HEK293 (cell line): ENCODE measurements around the gene PITPNB.

Source experiments
- CTCF ChIA-PET: fragments of 350-600 bp; formaldehyde crosslinking; extraction: SDS; loops from one replicate; lab custom pipeline; 2021; ENCODE audit warnings: antibody characterized with exemption; lab: Yijun Ruan, JAX
- POLR2A ChIA-PET: fragments of 300-600 bp; formaldehyde crosslinking; extraction: SDS; loops from one replicate; lab custom pipeline; 2020; ENCODE audit warnings: antibody characterized with exemption, inconsistent platforms; lab: Yijun Ruan, JAX
- H3K27ac ChIP-seq: fragments of 200-500 bp; sonication (Bioruptor generic); 2 replicates; pipeline ENCODE4 v1.5.1; 2014; ENCODE audit warnings: low read depth, low read length, control low read depth, inconsistent platforms; ENCODE audit errors: extremely low read depth
- H3K36me3 ChIP-seq, 2 experiments: fragments of 200-500 bp in 1 of 2; sonication (Bioruptor generic) in 1 of 2; 1 replicate in 1 of 2; 2 replicates in 1 of 2; pipeline ENCODE4 v1.5.1; 2014 to 2017; ENCODE audit warnings: inconsistent platforms in 2 of 2, low read length in 2 of 2; ENCODE audit not compliant: control insufficient read depth in 2 of 2, insufficient read depth in 1 of 2
- H3K4me1 ChIP-seq: fragments of 200-500 bp; sonication (Bioruptor generic); 2 replicates; pipeline ENCODE4 v1.5.1; 2014; ENCODE audit warnings: mild to moderate bottlenecking, low read length, inconsistent platforms; ENCODE audit not compliant: control insufficient read depth, insufficient read depth
- H3K4me3 ChIP-seq: 2 replicates; pipeline ENCODE4 v1.5.1; 2011; ENCODE audit warnings: low read depth, mild to moderate bottlenecking, control low read depth, low read length, moderate library complexity
- H3K9me3 ChIP-seq: fragments of 200-500 bp; sonication (Bioruptor generic); 2 replicates; pipeline ENCODE4 v1.5.1; 2014; ENCODE audit warnings: low read depth, low read length, inconsistent platforms; ENCODE audit not compliant: control insufficient read depth, insufficient read depth
- GLI4 ChIP-seq: fragments of 450-650 bp; formaldehyde crosslinking; IDR thresholded peaks from 2 replicates; pipeline ENCODE4 v1.5.1; 2016; ENCODE audit warnings: missing biosample characterization, missing genetic modification characterization
- MYNN ChIP-seq: fragments of 450-650 bp; formaldehyde crosslinking; IDR thresholded peaks from 2 replicates; pipeline ENCODE4 v1.5.1; 2016; ENCODE audit warnings: missing biosample characterization, missing genetic modification characterization, borderline replicate concordance
- SETDB1 ChIP-seq: IDR thresholded peaks from one replicate; pipeline ENCODE4 v1.6.1; 2017; ENCODE audit warnings: mild to moderate bottlenecking, low read length, moderate library complexity, mixed read lengths; ENCODE audit not compliant: insufficient read length
- ZNF140 ChIP-seq: fragments of 450-650 bp; formaldehyde crosslinking; IDR thresholded peaks from 2 replicates; pipeline ENCODE4 v1.5.1; 2016; ENCODE audit warnings: missing biosample characterization, missing genetic modification characterization
- ZNF19 ChIP-seq: fragments of 450-650 bp; formaldehyde crosslinking; IDR thresholded peaks from 2 replicates; pipeline ENCODE4; 2016; ENCODE audit warnings: missing biosample characterization, missing genetic modification characterization, low read depth
- ZNF335 ChIP-seq: fragments of 450-650 bp; formaldehyde crosslinking; conservative IDR thresholded peaks from 2 replicates; pipeline ENCODE4 v1.5.1; 2016; ENCODE audit warnings: missing biosample characterization, missing genetic modification characterization
- ZNF366 ChIP-seq: fragments of 450-650 bp; formaldehyde crosslinking; conservative IDR thresholded peaks from 2 replicates; pipeline ENCODE4 v1.5.1; 2016; ENCODE audit warnings: missing biosample characterization, missing genetic modification characterization
- ZNF518A ChIP-seq: fragments of 450-650 bp; formaldehyde crosslinking; conservative IDR thresholded peaks from 2 replicates; pipeline ENCODE4 v1.5.1; 2016; ENCODE audit warnings: low read depth, missing biosample characterization, missing genetic modification characterization
- ZNF548 ChIP-seq: fragments of 450-650 bp; formaldehyde crosslinking; IDR thresholded peaks from 2 replicates; pipeline ENCODE4 v1.5.1; 2016; ENCODE audit warnings: missing biosample characterization, missing genetic modification characterization
- ZNF585B ChIP-seq: fragments of 450-650 bp; formaldehyde crosslinking; IDR thresholded peaks from 2 replicates; pipeline ENCODE4 v1.5.1; 2016; ENCODE audit warnings: missing biosample characterization, missing genetic modification characterization
- ZNF645 ChIP-seq: fragments of 450-650 bp; formaldehyde crosslinking; IDR thresholded peaks from 2 replicates; pipeline ENCODE4; 2016; ENCODE audit warnings: missing biosample characterization, missing genetic modification characterization
- ZNF692 ChIP-seq: fragments of 450-650 bp; formaldehyde crosslinking; IDR thresholded peaks from 2 replicates; pipeline ENCODE4 v1.5.1; 2016; ENCODE audit warnings: missing biosample characterization, missing genetic modification characterization
- TF ChIP-seq, protein P1 (sequence below): fragments of 450-650 bp; formaldehyde crosslinking; optimal IDR thresholded peaks from 2 replicates; pipeline ENCODE3; 2016; ENCODE audit warnings: missing biosample characterization, mild to moderate bottlenecking, missing genetic modification characterization
- TF ChIP-seq, protein P2 (sequence below): fragments of 450-650 bp; formaldehyde crosslinking; IDR thresholded peaks from 2 replicates; pipeline ENCODE4 v1.5.1; 2016; ENCODE audit warnings: missing biosample characterization, missing genetic modification characterization
- TF ChIP-seq, protein P3 (sequence below): fragments of 450-650 bp; formaldehyde crosslinking; IDR thresholded peaks from 2 replicates; pipeline ENCODE4 v1.5.1; 2017; ENCODE audit warnings: missing biosample characterization, missing genetic modification characterization

Gene PITPNB

DNA sequence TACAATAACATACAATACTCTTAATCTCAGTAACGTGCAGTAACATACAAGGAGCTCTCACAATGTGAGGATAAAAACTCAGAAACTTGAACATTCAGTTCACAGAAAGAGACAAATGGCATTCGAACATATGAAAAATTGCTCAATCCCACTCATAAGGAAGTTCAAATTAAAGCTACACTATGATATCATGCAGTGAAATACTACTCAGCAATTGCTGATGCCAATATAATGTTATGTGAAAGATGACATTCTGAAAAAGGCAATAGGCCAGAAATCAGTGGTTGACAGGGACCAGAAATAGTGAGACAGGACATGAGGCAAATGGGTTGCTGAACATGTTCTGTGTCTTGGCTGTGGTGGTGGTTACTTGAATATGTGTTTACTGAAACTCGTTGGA is 33.7 kb upstream of the PITPNB start (continued):
- TF ChIP-seq ZNF548 (tag by site-specific recombination) (no peak), ZNF366 (tag by site-specific recombination) (no peak), SETDB1 (no peak), ZNF585B (tag by site-specific recombination) (no peak)
- TF ChIP-seq, protein P1, sequence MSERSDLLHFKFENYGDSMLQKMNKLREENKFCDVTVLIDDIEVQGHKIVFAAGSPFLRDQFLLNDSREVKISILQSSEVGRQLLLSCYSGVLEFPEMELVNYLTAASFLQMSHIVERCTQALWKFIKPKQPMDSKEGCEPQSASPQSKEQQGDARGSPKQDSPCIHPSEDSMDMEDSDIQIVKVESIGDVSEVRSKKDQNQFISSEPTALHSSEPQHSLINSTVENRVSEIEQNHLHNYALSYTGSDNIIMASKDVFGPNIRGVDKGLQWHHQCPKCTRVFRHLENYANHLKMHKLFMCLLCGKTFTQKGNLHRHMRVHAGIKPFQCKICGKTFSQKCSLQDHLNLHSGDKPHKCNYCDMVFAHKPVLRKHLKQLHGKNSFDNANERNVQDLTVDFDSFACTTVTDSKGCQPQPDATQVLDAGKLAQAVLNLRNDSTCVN (tag by site-specific recombination), result no peak
- TF ChIP-seq, protein P2, sequence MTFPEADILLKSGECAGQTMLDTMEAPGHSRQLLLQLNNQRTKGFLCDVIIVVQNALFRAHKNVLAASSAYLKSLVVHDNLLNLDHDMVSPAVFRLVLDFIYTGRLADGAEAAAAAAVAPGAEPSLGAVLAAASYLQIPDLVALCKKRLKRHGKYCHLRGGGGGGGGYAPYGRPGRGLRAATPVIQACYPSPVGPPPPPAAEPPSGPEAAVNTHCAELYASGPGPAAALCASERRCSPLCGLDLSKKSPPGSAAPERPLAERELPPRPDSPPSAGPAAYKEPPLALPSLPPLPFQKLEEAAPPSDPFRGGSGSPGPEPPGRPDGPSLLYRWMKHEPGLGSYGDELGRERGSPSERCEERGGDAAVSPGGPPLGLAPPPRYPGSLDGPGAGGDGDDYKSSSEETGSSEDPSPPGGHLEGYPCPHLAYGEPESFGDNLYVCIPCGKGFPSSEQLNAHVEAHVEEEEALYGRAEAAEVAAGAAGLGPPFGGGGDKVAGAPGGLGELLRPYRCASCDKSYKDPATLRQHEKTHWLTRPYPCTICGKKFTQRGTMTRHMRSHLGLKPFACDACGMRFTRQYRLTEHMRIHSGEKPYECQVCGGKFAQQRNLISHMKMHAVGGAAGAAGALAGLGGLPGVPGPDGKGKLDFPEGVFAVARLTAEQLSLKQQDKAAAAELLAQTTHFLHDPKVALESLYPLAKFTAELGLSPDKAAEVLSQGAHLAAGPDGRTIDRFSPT (tag by site-specific recombination), result no peak

DNA sequence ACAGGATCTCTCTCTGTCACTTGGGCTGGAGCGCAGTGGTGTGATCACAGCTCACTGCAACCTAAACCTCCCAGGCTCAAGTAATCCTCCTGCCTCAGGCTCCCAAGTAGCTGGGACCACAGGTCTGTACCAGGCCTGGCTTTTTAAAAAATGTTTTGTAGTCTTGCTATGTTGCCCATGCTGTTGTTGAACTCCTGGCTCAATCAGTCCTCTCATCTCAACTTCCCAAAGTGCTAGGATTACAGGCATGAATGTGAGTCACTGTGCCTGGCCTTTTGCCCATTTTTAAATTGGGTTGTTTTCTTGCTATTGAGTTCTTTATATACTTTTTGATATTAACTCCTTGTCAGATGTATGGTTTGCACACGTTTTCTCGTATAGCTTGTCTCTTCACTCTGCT is 33.0 kb upstream of the PITPNB start:
- CTCF ChIA-PET, result no interaction called here
- Histone ChIP-seq H3K9me3 (no peaks in the 10 kb centered on the region), H3K27ac (no peak overlapping the region), H3K4me1 (peaks cover 2% of the 10 kb centered on the region), H3K4me3 (no peak overlapping the region), H3K36me3 (no peaks in the 10 kb centered on the region)
- TF ChIP-seq ZNF692 (tag by site-specific recombination) (0 out of 2 replicates have a peak, but pooled peaks have one; percentile 28), ZNF335 (tag by site-specific recombination) (peak; percentile 49), ZNF518A (no peak)
- POLR2A ChIA-PET, result no interaction called here

GRCh38 chr22:27949421-27949820 is 30.4 kb upstream of the PITPNB start:
- CTCF ChIA-PET, result interaction anchor here (1.3 to 2.8 kb wide), 2 partner anchors 12 to 69 kb away, joined by 3 to 16 read pairs; no protein-coding TSS in a partner anchor

More at GRCh38 chr22:27949421-27949820, 30.4 kb upstream of the PITPNB start:
- POLR2A ChIA-PET, result interaction anchor here (1.0 to 1.4 kb wide), 2 partner anchors 19 to 30 kb away, joined by 3 to 5 read pairs; partner anchors contain the start of gene PITPNB
- H3K4me1 ChIP-seq, result peaks cover 2% of the 10 kb centered on the region
- TF ChIP-seq GLI4 (tag by site-specific recombination), result no peak
- TF ChIP-seq MYNN (tag by site-specific recombination), result no peak
- no peak for TF ChIP-seq ZNF585B (tag by site-specific recombination)
- no peak for TF ChIP-seq ZNF140 (tag by site-specific recombination)
- TF ChIP-seq ZNF645 (tag by site-specific recombination), result no peak
- TF ChIP-seq ZNF19, result no peak
- TF ChIP-seq, protein P3, sequence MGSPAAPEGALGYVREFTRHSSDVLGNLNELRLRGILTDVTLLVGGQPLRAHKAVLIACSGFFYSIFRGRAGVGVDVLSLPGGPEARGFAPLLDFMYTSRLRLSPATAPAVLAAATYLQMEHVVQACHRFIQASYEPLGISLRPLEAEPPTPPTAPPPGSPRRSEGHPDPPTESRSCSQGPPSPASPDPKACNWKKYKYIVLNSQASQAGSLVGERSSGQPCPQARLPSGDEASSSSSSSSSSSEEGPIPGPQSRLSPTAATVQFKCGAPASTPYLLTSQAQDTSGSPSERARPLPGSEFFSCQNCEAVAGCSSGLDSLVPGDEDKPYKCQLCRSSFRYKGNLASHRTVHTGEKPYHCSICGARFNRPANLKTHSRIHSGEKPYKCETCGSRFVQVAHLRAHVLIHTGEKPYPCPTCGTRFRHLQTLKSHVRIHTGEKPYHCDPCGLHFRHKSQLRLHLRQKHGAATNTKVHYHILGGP (tag by site-specific recombination), result no peak
- no peak overlapping the region for H3K4me3 ChIP-seq
- H3K9me3 ChIP-seq, result no peaks in the 10 kb centered on the region
- H3K36me3 ChIP-seq, result no peaks in the 10 kb centered on the region
- H3K27ac ChIP-seq, result no peak overlapping the region
